ENCODE results near the gene CBLN3.
A peak's percentile ranks its signal among the peaks of the same experiment; 100 is the strongest.
"Not testable (repeated sequence)": the region's sequence is repeated elsewhere in the genome, so short reads cannot be mapped to it uniquely, and the experiment has no call there.

The CBLN3 gene
- total RNA-seq = 0.61 to 5.9 (median 1.3) reads per million in 17 experiments

GRCh38 chr14:24429395-24430142 is at the start of gene CBLN3, which contains the start of gene KHNYN:
TSS of gene CBLN3 (minus strand) at chr14:24429668. CDS start at chr14:24429054, 614 bp downstream.
TSS of gene KHNYN (plus strand) at chr14:24429954. CDS start at chr14:24430731, 777 bp downstream.
- peak; percentile 89 to 97 (median 94) for DNase-seq

GRCh38 chr14:24475261-24475660 is 45.8 kb upstream of the CBLN3 start:
- no peak for DNase-seq

- no peak for DNase-seq
Observed at GRCh38 chr14:24473211-24473610, 43.7 kb upstream of the CBLN3 start.

GRCh38 chr14:24470450-24470849 is 41.0 kb upstream of the CBLN3 start:
- not testable (repeated sequence) for DNase-seq

- no peak for DNase-seq
Observed at GRCh38 chr14:24465805-24466204, 36.3 kb upstream of the CBLN3 start.

GRCh38 chr14:24465368-24465767 is 35.9 kb upstream of the CBLN3 start:
- DNase-seq = no peak

- DNase-seq = no peak
Observed at GRCh38 chr14:24463884-24464785, 34.7 kb upstream of the CBLN3 start.

- no peak for DNase-seq
Observed at GRCh38 chr14:24463017-24463883, 33.8 kb upstream of the CBLN3 start.

GRCh38 chr14:24461336-24461735 is 31.9 kb upstream of the CBLN3 start:
- no peak for DNase-seq

GRCh38 chr14:24459331-24459730 is 29.9 kb upstream of the CBLN3 start:
- DNase-seq = no peak

GRCh38 chr14:24458736-24459135 is 29.3 kb upstream of the CBLN3 start:
- DNase-seq = no peak

GRCh38 chr14:24456980-24457379 is 27.5 kb upstream of the CBLN3 start:
- DNase-seq = no peak

GRCh38 chr14:24450828-24451227 is 21.4 kb upstream of the CBLN3 start:
- DNase-seq = not testable (repeated sequence)

- peak in 1 of 4 experiments; percentile 8 for DNase-seq
Observed at GRCh38 chr14:24443053-24443665, 13.7 kb upstream of the CBLN3 start.

- peak; percentile 98 to 100 (median 100) for DNase-seq
Observed at GRCh38 chr14:24442240-24443052, 13.0 kb upstream of the CBLN3 start, which contains the start of gene SDR39U1. TSS of gene SDR39U1 (minus strand) at chr14:24442776. CDS start at chr14:24442769, 7 bp downstream.

GRCh38 chr14:24441904-24442239 is 12.4 kb upstream of the CBLN3 start:
- no peak for DNase-seq

- no peak for DNase-seq
Observed at GRCh38 chr14:24441485-24441884, 12.0 kb upstream of the CBLN3 start.

GRCh38 chr14:24440606-24441399 is 11.3 kb upstream of the CBLN3 start:
- no peak for DNase-seq

GRCh38 chr14:24439830-24440605 is 10.6 kb upstream of the CBLN3 start:
- DNase-seq = no peak

Data from suppressor macrophage (primary cell).